Hepatocyte (in vitro differentiated cells): ENCODE results near the gene CDRT15.

Experiments used
- CTCF ChIP-seq: fragments of 200-600 bp; sonication (generic); IDR thresholded peaks from 2 replicates; pipeline ENCODE4 v1.5.1; 2016; ENCODE audit warnings: antibody characterized with exemption, mild to moderate bottlenecking; ENCODE audit not compliant: poor library complexity
- EZH2 ChIP-seq: fragments of 200-600 bp; sonication (generic); IDR thresholded peaks from 2 replicates; pipeline ENCODE4 v1.6.1; 2016; ENCODE audit warnings: antibody characterized with exemption, mild to moderate bottlenecking, borderline replicate concordance
- EZH2phosphoT487 ChIP-seq: fragments of 200-600 bp; sonication (generic); IDR thresholded peaks from one replicate; pipeline ENCODE4 v1.6.1; 2018; ENCODE audit warnings: antibody characterized with exemption, mild to moderate bottlenecking, low read depth, moderate library complexity; ENCODE audit not compliant: unreplicated experiment, severe bottlenecking

DNA sequence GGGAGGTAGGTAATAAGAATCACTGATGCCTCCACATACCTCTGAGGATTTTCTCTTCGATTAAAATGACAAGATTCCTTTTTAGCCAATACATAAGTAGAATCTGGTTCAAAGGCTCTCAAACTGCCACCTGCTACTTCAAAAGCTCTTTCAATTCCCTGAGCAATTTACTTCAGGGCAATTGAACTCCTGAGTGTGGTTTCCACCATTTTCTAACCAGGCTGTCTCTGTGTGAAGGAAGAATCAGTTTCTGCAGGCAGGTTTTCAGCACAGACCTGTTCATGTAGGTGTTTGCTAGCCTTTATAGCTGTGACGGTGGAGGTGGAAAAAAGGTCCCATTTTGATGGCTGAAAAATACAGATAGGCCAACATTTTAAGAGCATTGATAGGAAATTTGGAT, 46.1 kb upstream of the CDRT15 start:
- TF ChIP-seq CTCF: no peak
- TF ChIP-seq EZH2phosphoT487: no peak
- no peak for TF ChIP-seq EZH2
